Adrenal gland (tissue), 12 donors: ENCODE measurements around the gene GPR25. TPM values are rescaled to one million over a fixed set of nuclear protein-coding genes. Genes with fewer than 3 reads are reported as not detected.

ENCODE experiments used
- DNase-seq, 7 donors: peaks; one replicate each; pipeline ENCODE4 v3.0.0-alpha.2; 2019 to 2020
- H3K27ac ChIP-seq, 5 donors: fragments of 200-600 bp; sonication (generic) in 4 of 5; 1 replicate in 3 of 5; 2 replicates in 2 of 5; pipeline versions ENCODE4 v1.5.1 to v1.8.0; 2016 to 2020; ENCODE audit warnings: mild to moderate bottlenecking in 1 of 5
- H3K27me3 ChIP-seq: fragments of 200-600 bp; 2 replicates; pipeline ENCODE4 v1.8.0; 2021
- H3K36me3 ChIP-seq, 2 donors: fragments of 200-600 bp; replicated peaks in 1 of 2; 1 replicate in 1 of 2; 2 replicates in 1 of 2; pipeline versions ENCODE4 v1.5.1 to v1.8.0; 2018 to 2022
- H3K4me1 ChIP-seq, 2 donors: fragments of 200-600 bp; replicated peaks in 1 of 2; 1 replicate in 1 of 2; 2 replicates in 1 of 2; pipeline versions ENCODE4 v1.5.1 to v1.8.0; 2018 to 2021
- H3K4me3 ChIP-seq, 4 donors: fragments of 200-600 bp; sonication (generic) in 3 of 4; one replicate each; pipeline ENCODE4 v1.5.1; 2016 to 2018
- H3K9me3 ChIP-seq, 3 donors: fragments of 200-600 bp; sonication (generic) in 1 of 3; replicated peaks in 1 of 3; 1 replicate in 2 of 3; 2 replicates in 1 of 3; pipeline versions ENCODE4 v1.5.1 to v1.8.0; 2016 to 2021
- POLR2A ChIP-seq, 2 donors: fragments of 450-650 bp; IDR thresholded peaks; one replicate each; pipeline ENCODE4 v1.6.1; 2017; ENCODE audit warnings: antibody characterized with exemption in 2 of 2, mild to moderate bottlenecking in 2 of 2, moderate library complexity in 1 of 2
- WGBS, 4 donors: extraction: QIAGEN DNeasy Blood & Tissue Kit in 2 of 4; methylation state at CpG; one replicate each; pipeline versions ENCODE4 v1.1.5 to v1.1.7; 2013 to 2017; 5-methylcytosine and 5-hydroxymethylcytosine counted together
- intact Hi-C, 2 donors: fragments of 100-400 bp; cut with DNase I; formaldehyde crosslinking; loops; one replicate each; pipeline versions ENCODE4 v1.14.1 to v1.15.0; 2022 to 2023
- polyA plus RNA-seq, 3 donors: library from polyadenylated mRNA; stranded (reverse); fragments of 200-250 nt in 2 of 3; fragments of 350-450 nt in 1 of 3; fragmentation: Illumina TruSeq in 1 of 3; extraction: RNeasy Lipid Tissue Mini Kit (QIAGEN cat#74804) in 1 of 3; gene quantifications; one replicate each; pipeline ENCODE4 v1.2.3, GENCODE V29; 2013 to 2014
- total RNA-seq, 9 donors: library from RNA; depleted of rRNA in 4 of 9; stranded (reverse); fragments of >200 nt in 4 of 9; fragments of 120-200 nt in 1 of 9; fragmentation: NEBNext Ultra II Directional in 1 of 9; extraction: Animal tissue kit (Norgen Biotek cat#: 25700) in 1 of 9; gene quantifications; one replicate each; pipeline versions ENCODE4 v1.1.0 to v1.2.4, GENCODE V29; 2013 to 2023
- TF ChIP-seq, protein P1 (sequence below), 6 experiments: fragments of 450-650 bp in 4 of 6; fragments of 200-600 bp in 2 of 6; sonication (generic) in 1 of 6; IDR thresholded peaks; 1 replicate in 5 of 6; 2 replicates in 1 of 6; pipeline versions ENCODE4 v1.5.1 to v1.8.0; 2016 to 2021; ENCODE audit warnings: antibody characterized with exemption in 6 of 6, mild to moderate bottlenecking in 2 of 6, moderate library complexity in 1 of 6
- donor health status: healthy with polysubstance abuse.
- donor health status: Bipolar disorder and iron deficiency.
- donor health status: DM: yes; HTN: yes; CAD: no.
- donor health status: DM: no; HTN: no; CAD: no.
- donor health status: DM: no; HTN: no; CAD: no.
- donor health status: DM: yes; HTN: yes; CAD: no.

Gene GPR25
- total and polyA plus RNA-seq, 12 donors: 0.18 to 0.69 TPM; not detected in 10

DNA sequence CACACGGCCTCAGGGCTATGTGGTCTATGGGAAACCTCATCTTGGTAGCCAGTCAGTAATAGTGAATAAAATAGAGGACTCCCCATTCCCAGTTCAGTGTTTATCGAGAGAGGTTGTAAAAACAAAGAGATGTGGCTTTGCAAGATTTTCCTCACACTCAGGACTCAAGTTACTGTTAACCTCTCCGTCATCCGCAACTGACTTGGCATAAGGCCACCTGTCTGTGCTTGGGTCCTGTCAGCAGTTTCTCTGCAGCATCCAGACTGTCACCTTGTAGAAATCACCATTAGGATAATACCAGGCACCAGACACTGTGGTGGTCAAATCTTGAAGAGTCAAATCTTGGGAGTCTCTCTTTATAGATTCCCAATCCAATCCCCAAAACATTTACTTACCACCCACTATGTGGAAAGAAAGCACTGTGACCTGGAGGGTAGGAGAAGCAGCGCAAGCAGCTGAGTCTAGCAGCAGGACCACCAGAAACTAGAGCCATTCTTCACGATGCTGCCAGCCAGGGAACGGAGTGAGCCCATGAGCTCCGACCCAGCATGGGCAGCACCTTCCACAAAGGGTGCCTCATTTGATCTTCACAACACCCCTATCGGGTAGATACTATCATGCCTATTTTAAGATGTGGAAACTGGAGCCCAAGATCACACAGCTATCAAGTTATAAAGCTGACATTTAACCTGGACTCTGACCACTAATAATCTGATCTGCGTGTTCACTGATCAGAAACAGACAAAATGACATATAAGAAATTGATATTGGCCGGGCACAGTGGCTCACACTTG, 5.6 kb upstream of the GPR25 start:
- Histone ChIP-seq H3K4me3 (no peak overlapping the region), H3K27ac (no peak overlapping the region), H3K9me3 (no peaks in the 10 kb centered on the region), H3K27me3 (peaks cover under 1% of the 10 kb centered on the region), H3K36me3 (peaks cover 0 to 11% of the 10 kb centered on the region in 2 donors), H3K4me1 (no peaks in the 10 kb centered on the region)
- 39 to 50% (median 46%) methylated on average over 6 to 11 of the region's 11 CpGs for WGBS, 4 donors
- intact Hi-C loops: no loop called here
- TF ChIP-seq POLR2A (IDR thresholded peaks at IDR 0.05): no peak
- TF ChIP-seq, protein P1, sequence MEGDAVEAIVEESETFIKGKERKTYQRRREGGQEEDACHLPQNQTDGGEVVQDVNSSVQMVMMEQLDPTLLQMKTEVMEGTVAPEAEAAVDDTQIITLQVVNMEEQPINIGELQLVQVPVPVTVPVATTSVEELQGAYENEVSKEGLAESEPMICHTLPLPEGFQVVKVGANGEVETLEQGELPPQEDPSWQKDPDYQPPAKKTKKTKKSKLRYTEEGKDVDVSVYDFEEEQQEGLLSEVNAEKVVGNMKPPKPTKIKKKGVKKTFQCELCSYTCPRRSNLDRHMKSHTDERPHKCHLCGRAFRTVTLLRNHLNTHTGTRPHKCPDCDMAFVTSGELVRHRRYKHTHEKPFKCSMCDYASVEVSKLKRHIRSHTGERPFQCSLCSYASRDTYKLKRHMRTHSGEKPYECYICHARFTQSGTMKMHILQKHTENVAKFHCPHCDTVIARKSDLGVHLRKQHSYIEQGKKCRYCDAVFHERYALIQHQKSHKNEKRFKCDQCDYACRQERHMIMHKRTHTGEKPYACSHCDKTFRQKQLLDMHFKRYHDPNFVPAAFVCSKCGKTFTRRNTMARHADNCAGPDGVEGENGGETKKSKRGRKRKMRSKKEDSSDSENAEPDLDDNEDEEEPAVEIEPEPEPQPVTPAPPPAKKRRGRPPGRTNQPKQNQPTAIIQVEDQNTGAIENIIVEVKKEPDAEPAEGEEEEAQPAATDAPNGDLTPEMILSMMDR (IDR thresholded peaks at IDR 0.05): no peak
- peak in 2 of 7 donors; percentile 29 to 30 for DNase-seq

DNA sequence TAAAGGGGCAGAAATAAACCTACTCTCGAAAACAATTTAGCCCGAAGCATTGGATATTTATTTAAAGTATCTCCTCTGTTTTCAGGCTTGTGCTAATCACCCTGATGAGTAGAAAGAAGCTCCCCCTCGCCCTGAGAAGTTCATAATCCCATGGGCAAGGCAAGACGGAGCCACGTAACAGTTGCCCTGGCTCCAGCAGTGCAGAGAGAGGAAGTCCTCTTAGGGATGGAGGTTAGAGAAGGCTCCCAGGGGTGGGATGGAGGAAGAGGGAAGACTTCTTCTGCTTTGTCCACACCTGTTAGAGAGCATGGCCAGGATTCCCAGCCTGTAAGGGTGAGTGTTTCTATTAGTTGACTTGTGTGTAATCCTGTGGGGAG, 3.4 kb upstream of the GPR25 start:
- intact Hi-C loops: no loop called here

DNA sequence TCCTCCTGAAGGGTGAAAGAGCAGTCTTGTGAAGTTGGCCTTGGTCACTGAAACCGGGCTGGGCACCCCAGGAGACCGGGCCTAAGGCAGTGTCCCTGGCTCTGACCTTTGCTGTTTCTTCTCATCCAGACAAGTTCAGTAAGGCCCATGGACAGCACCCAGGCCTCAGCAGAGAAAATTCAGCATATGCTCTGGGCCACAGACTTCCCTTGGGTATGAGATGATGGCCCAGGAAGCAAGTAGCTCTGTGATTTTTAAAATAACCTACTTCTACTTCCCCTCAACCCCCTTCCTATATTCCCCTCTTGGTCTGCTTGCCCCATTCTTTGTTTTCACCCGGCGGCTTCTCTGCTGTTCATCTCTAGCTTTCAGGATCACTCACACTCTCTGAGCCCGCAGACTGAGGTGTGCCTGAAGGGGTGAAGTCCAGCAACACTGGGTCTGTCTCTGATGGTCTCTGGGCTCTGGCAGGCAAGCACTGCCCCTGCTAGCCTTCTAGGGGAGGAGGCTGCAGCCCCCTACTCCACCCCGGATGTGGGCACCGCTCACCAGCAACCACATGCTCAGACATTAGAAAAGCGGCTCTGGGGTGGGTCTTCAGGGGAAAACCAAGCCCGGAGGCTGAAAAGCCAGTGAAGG, 2.9 kb upstream of the GPR25 start:
- H3K4me1 ChIP-seq: peaks cover 6 to 11% of the 10 kb centered on the region in 2 donors
- peaks cover 24% of the 10 kb centered on the region for H3K27me3 ChIP-seq
- no peak for TF ChIP-seq POLR2A (IDR thresholded peaks at IDR 0.05)
- TF ChIP-seq, protein P1 (IDR thresholded peaks at IDR 0.05): no peak
- intact Hi-C loops: no loop called here
- H3K27ac ChIP-seq: no peak overlapping the region
- no peaks in the 10 kb centered on the region for H3K9me3 ChIP-seq
- 69 to 81% (median 77%) methylated on average over 9 of the region's 9 CpGs for WGBS, 4 donors
- H3K4me3 ChIP-seq: no peak overlapping the region
- DNase-seq: no peak
- H3K36me3 ChIP-seq: no peaks in the 10 kb centered on the region

More for the DNA sequence above, 3.4 kb upstream of the GPR25 start:
- TF ChIP-seq POLR2A (IDR thresholded peaks at IDR 0.05): no peak
- WGBS, 4 donors: 76 to 91% (median 81%) methylated on average over 5 of the region's 5 CpGs
- Histone ChIP-seq H3K36me3 (no peaks in the 10 kb centered on the region), H3K4me1 (peaks cover 6 to 11% of the 10 kb centered on the region in 2 donors), H3K27ac (no peak overlapping the region), H3K27me3 (peaks cover 21% of the 10 kb centered on the region), H3K9me3 (no peaks in the 10 kb centered on the region), H3K4me3 (no peak overlapping the region)
- DNase-seq: no peak

DNA sequence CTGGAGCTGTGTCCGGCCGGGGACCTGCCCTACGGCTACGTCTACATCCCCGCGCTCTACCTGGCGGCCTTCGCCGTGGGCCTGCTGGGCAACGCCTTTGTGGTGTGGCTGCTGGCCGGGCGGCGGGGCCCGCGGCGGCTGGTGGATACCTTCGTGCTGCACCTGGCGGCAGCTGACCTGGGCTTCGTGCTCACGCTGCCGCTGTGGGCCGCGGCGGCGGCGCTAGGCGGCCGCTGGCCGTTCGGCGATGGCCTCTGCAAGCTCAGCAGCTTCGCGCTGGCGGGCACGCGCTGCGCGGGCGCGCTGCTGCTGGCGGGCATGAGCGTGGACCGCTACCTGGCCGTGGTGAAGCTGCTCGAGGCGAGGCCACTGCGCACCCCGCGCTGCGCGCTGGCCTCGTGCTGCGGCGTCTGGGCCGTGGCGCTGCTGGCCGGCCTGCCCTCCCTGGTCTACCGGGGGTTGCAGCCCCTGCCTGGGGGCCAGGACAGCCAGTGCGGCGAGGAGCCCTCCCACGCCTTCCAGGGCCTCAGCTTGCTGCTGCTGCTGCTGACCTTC, 412 bp downstream of the GPR25 start:
- DNase-seq: no peak
- TF ChIP-seq, protein P1 (IDR thresholded peaks at IDR 0.05): no peak
- no peak for TF ChIP-seq POLR2A (IDR thresholded peaks at IDR 0.05)
- intact Hi-C loops: no loop called here
- 8 to 10% methylated on average over 61 of the region's 61 CpGs; no CpG with 5 or more reads in 2 of the 4 donors for WGBS, 4 donors
- peaks cover 31% of the 10 kb centered on the region for H3K27me3 ChIP-seq
- peaks cover 6 to 11% of the 10 kb centered on the region in 2 donors for H3K4me1 ChIP-seq
- no peaks in the 10 kb centered on the region for H3K36me3 ChIP-seq
- no peaks in the 10 kb centered on the region for H3K9me3 ChIP-seq
- no peak overlapping the region for H3K27ac ChIP-seq
- H3K4me3 ChIP-seq: peak overlapping the region in 1 of 4 donors; percentile 45
